GM12878 (cell line): ENCODE results near the gene F13A1. TPM values are rescaled to one million over a fixed set of nuclear protein-coding genes. Genes with fewer than 3 reads are reported as not detected.

Experiments
- ATAC-seq: fragments of 200-7000 bp; cut with Tn5 transposase; 3 replicates; pipeline ENCODE4 v1.9.1; 2020; ENCODE audit warnings: mild to moderate bottlenecking, moderate library complexity
- BruUV-seq: library from RNA; stranded (reverse); fragments of 400-500 nt; replicated peaks from 2 replicates; lab custom pipeline; 2021; lab: Mats Ljungman, UMichigan
- CTCF ChIA-PET: fragments of 300-600 bp; sonication (Branson Sonifier 250); formaldehyde crosslinking; extraction: SDS; loops from one replicate; lab custom pipeline; 2021; ENCODE audit warnings: inconsistent platforms; lab: Yijun Ruan, JAX
- POLR2A ChIA-PET: fragments of 350-600 bp; formaldehyde crosslinking; extraction: SDS; loops from one replicate; lab custom pipeline; 2021; ENCODE audit warnings: inconsistent platforms; lab: Charles Lee
- RAD21 ChIA-PET: fragments of 300-600 bp; sonication (Branson Sonifier 250); formaldehyde crosslinking; loops from one replicate; lab custom pipeline; 2023; ENCODE audit warnings: antibody characterized with exemption; ENCODE audit not compliant: unreplicated experiment; lab: Charles Lee
- SMC1A ChIA-PET: fragments of 300-600 bp; sonication (Branson Sonifier 250); formaldehyde crosslinking; loops from one replicate; lab custom pipeline; 2023; ENCODE audit not compliant: unreplicated experiment, uncharacterized antibody; lab: Charles Lee
- DNase-seq: peaks from one replicate; pipeline ENCODE4 v3.0.0-alpha.2; 2011; ENCODE audit warnings: low read depth, low spot score
- FAIRE-seq: peaks from 3 replicates; lab custom pipeline; 2011; peaks lifted over from hg19 to GRCh38; lab: Jason Lieb, UNC
- H2AFZ ChIP-seq: 2 replicates; pipeline ENCODE4 v1.6.0; 2011; ENCODE audit warnings: low read depth, low read length, control low read depth; ENCODE audit not compliant: control insufficient read depth
- H3K27ac ChIP-seq: 2 replicates; pipeline ENCODE4 v1.5.1; 2011; ENCODE audit warnings: control low read depth; ENCODE audit not compliant: control insufficient read depth, insufficient read depth
- H3K27me3 ChIP-seq, 2 experiments: replicated peaks in 1 of 2; 2 replicates each; pipeline versions ENCODE4 v1.6.0 to v1.6.1; 2011; ENCODE audit warnings: low read length in 1 of 2; ENCODE audit not compliant: control insufficient read depth in 2 of 2, insufficient read depth in 2 of 2
- H3K36me3 ChIP-seq, 2 experiments: 2 replicates each; pipeline ENCODE4 v1.5.1; 2011; ENCODE audit warnings: low read length in 1 of 2; ENCODE audit not compliant: control insufficient read depth in 2 of 2, insufficient read depth in 2 of 2
- H3K4me1 ChIP-seq: 2 replicates; pipeline ENCODE4 v1.6.1; 2011; ENCODE audit warnings: mild to moderate bottlenecking, low read length, moderate library complexity, mixed read lengths; ENCODE audit not compliant: control insufficient read depth, insufficient read depth
- H3K4me2 ChIP-seq: 2 replicates; pipeline ENCODE4 v1.6.0; 2011; ENCODE audit warnings: control low read depth; ENCODE audit not compliant: control insufficient read depth, insufficient read depth
- H3K4me3 ChIP-seq: fragments of 200-600 bp; sonication (generic); 2 replicates; pipeline ENCODE4 v1.5.1; 2016
- H3K79me2 ChIP-seq: 2 replicates; pipeline ENCODE4 v1.6.0; 2011; ENCODE audit warnings: low read length; ENCODE audit not compliant: control insufficient read depth, insufficient read depth
- H3K9ac ChIP-seq: 2 replicates; pipeline ENCODE4 v1.8.0; 2011; ENCODE audit warnings: low read length, control low read depth, mixed read lengths; ENCODE audit not compliant: control insufficient read depth, insufficient read depth
- H3K9me3 ChIP-seq: replicated peaks from 3 replicates; pipeline ENCODE4 v1.5.1; 2011; ENCODE audit warnings: mild to moderate bottlenecking, low read length; ENCODE audit not compliant: control insufficient read depth, insufficient read depth
- H4K20me1 ChIP-seq: 2 replicates; pipeline ENCODE4 v1.6.0; 2011; ENCODE audit not compliant: control insufficient read depth, insufficient read depth
- ATF7 ChIP-seq: fragments of 450-650 bp; IDR thresholded peaks from 2 replicates; pipeline ENCODE4 v1.6.1; 2016; ENCODE audit warnings: low read depth, mild to moderate bottlenecking
- DPF2 ChIP-seq: fragments of 450-650 bp; IDR thresholded peaks from 2 replicates; pipeline ENCODE4 v1.6.1; 2017; ENCODE audit warnings: mild to moderate bottlenecking
- EED ChIP-seq: sonication (generic); IDR thresholded peaks from 2 replicates; pipeline ENCODE4 v1.6.1; 2016; ENCODE audit warnings: antibody characterized with exemption, low read depth
- ESRRA ChIP-seq: IDR thresholded peaks from 2 replicates; pipeline ENCODE4 v1.6.1; 2012; ENCODE audit warnings: mild to moderate bottlenecking, low read length, improper control_type of control experiment
- FOXM1 ChIP-seq: IDR thresholded peaks from 2 replicates; pipeline ENCODE4 v1.6.1; 2012; ENCODE audit warnings: low read depth, mild to moderate bottlenecking, inconsistent platforms, low read length, moderate library complexity
- LARP7 ChIP-seq: fragments of 450-650 bp; IDR thresholded peaks from 2 replicates; pipeline ENCODE4 v1.6.1; 2017; ENCODE audit warnings: mild to moderate bottlenecking
- MTA2 ChIP-seq: fragments of 450-650 bp; IDR thresholded peaks from 2 replicates; pipeline ENCODE4 v1.6.1; 2016; ENCODE audit warnings: low read depth, mild to moderate bottlenecking, moderate library complexity
- MTA3 ChIP-seq: IDR thresholded peaks from 2 replicates; pipeline ENCODE4 v1.6.1; 2012; ENCODE audit warnings: low read length, inconsistent platforms, borderline replicate concordance
- MYB ChIP-seq: fragments of 150-350 bp; IDR thresholded peaks from 2 replicates; pipeline ENCODE4 v1.6.1; 2014; ENCODE audit warnings: mild to moderate bottlenecking, low read depth, low read length, borderline replicate concordance
- NFYA ChIP-seq: IDR thresholded peaks from 2 replicates; pipeline ENCODE4 v1.6.1; 2011; ENCODE audit warnings: low read depth, mild to moderate bottlenecking, low read length, improper control_type of control experiment, borderline replicate concordance
- NR2F1 ChIP-seq: fragments of 450-650 bp; conservative IDR thresholded peaks from 2 replicates; pipeline ENCODE4 v1.6.1; 2017; ENCODE audit warnings: mild to moderate bottlenecking
- RFX5 ChIP-seq: IDR thresholded peaks from 2 replicates; pipeline ENCODE4 v1.6.1; 2011; ENCODE audit warnings: low read depth, low read length, improper control_type of control experiment
- SMAD1 ChIP-seq: fragments of 450-650 bp; IDR thresholded peaks from 2 replicates; pipeline ENCODE4 v1.6.1; 2018; ENCODE audit warnings: mild to moderate bottlenecking, low read depth; ENCODE audit not compliant: partially characterized antibody
- ZNF207 ChIP-seq: fragments of 450-650 bp; IDR thresholded peaks from 2 replicates; pipeline ENCODE4 v1.6.1; 2014; ENCODE audit warnings: antibody characterized with exemption, mild to moderate bottlenecking, borderline replicate concordance
- ZNF217 ChIP-seq: fragments of 450-650 bp; IDR thresholded peaks from 2 replicates; pipeline ENCODE4 v1.6.1; 2017; ENCODE audit warnings: antibody characterized with exemption, mild to moderate bottlenecking
- ZNF274 ChIP-seq: IDR thresholded peaks from one replicate; pipeline ENCODE4 v1.8.0; 2011; ENCODE audit not compliant: insufficient read length, insufficient read depth
- ZNF622 ChIP-seq: fragments of 450-650 bp; IDR thresholded peaks from 2 replicates; pipeline ENCODE4 v1.6.1; 2017; ENCODE audit warnings: mild to moderate bottlenecking, inconsistent platforms
- WGBS: methylation state at CpG from one replicate; pipeline ENCODE4 v1.1.6; 2016; ENCODE audit warnings: low lambda C conversion rate; ENCODE audit not compliant: insufficient replicate concordance, insufficient coverage; ENCODE audit errors: missing lambda C conversion rate; 5-methylcytosine and 5-hydroxymethylcytosine counted together
- in situ Hi-C: fragments of 300-500 bp; cut with MboI; formaldehyde crosslinking; loops from 9 replicates; pipeline ENCODE4 v1.14.3; 2018; ENCODE audit warnings: mixed read lengths
- intact Hi-C: fragments of 100-400 bp; cut with micrococcal nuclease; formaldehyde crosslinking; loops from one replicate; pipeline ENCODE4 v1.14.2; 2022; ENCODE audit not compliant: unreplicated experiment
- polyA plus RNA-seq, 11 experiments: library from polyadenylated mRNA; depleted of rRNA in 4 of 11; unstranded in 6 of 11; stranded (reverse) in 5 of 11; fragments of >200 nt; fragmentation: Nextera tagmentation in 4 of 11; fragmentation: Illumina TruSeq in 1 of 11; extraction: Ambion mirVana in 4 of 11; extraction: Trizol in 1 of 11; gene quantifications; 1 replicate in 1 of 11; 2 replicates in 10 of 11; pipeline versions ENCODE4 v1.2.1 to v1.2.3, GENCODE V29; 2011 to 2016; ENCODE audit warnings: inconsistent platforms in 2 of 11, missing spikeins in 2 of 11, low read depth in 1 of 11
- total RNA-seq, 4 experiments: library from RNA; depleted of rRNA in 3 of 4; stranded (reverse); fragments of >200 nt in 3 of 4; fragmentation: Illumina TruSeq in 1 of 4; extraction: Trizol in 1 of 4; gene quantifications; 2 replicates each; pipeline versions ENCODE4 v1.2.1 to v1.2.3, GENCODE V29; 2013 to 2021
- TF ChIP-seq, protein P1 (sequence below): IDR thresholded peaks from 2 replicates; pipeline ENCODE4 v1.6.1; 2012; ENCODE audit warnings: low read depth, low read length, improper control_type of control experiment
- TF ChIP-seq, protein P2 (sequence below): fragments of 450-650 bp; IDR thresholded peaks from 2 replicates; pipeline ENCODE4 v1.6.1; 2014; ENCODE audit warnings: mild to moderate bottlenecking
- TF ChIP-seq, protein P3 (sequence below): fragments of 450-650 bp; conservative IDR thresholded peaks from 2 replicates; pipeline ENCODE4 v1.6.1; 2017; ENCODE audit warnings: mild to moderate bottlenecking, moderate library complexity

Gene F13A1
- total and polyA plus RNA-seq, 10 of the 15 experiments (the other 5 are each of a cell fraction or from before 2014, with no cell fraction given): 0.48 to 1.8 (median 1.0) TPM

DNA sequence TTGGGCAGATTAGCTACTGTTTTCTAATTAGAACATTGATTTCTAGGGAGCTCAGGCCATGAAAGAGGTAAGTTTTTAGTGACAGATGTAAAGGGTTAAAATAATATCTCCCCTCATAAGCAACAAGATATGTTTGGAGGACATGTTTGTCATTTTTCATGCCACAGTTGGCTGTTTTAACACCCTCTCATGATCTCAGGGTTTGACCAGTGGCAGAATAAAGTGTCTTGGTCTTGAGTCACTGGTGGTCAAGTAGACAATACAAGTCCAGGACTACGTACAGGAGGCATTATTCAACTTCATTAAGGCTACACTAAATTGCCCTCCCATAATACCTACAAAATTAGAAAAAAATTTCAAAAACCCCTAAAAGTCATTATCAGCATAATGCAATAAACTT is 92.6 kb downstream of the F13A1 start (continued):
- TF ChIP-seq RFX5 (no peak), MTA3 (no peak), SMAD1 (no peak), ATF7 (no peak), ZNF274 (no peak)
- TF ChIP-seq, protein P1, sequence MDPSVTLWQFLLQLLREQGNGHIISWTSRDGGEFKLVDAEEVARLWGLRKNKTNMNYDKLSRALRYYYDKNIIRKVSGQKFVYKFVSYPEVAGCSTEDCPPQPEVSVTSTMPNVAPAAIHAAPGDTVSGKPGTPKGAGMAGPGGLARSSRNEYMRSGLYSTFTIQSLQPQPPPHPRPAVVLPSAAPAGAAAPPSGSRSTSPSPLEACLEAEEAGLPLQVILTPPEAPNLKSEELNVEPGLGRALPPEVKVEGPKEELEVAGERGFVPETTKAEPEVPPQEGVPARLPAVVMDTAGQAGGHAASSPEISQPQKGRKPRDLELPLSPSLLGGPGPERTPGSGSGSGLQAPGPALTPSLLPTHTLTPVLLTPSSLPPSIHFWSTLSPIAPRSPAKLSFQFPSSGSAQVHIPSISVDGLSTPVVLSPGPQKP: no peak
- TF ChIP-seq, protein P2, sequence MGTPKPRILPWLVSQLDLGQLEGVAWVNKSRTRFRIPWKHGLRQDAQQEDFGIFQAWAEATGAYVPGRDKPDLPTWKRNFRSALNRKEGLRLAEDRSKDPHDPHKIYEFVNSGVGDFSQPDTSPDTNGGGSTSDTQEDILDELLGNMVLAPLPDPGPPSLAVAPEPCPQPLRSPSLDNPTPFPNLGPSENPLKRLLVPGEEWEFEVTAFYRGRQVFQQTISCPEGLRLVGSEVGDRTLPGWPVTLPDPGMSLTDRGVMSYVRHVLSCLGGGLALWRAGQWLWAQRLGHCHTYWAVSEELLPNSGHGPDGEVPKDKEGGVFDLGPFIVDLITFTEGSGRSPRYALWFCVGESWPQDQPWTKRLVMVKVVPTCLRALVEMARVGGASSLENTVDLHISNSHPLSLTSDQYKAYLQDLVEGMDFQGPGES: no peak

DNA sequence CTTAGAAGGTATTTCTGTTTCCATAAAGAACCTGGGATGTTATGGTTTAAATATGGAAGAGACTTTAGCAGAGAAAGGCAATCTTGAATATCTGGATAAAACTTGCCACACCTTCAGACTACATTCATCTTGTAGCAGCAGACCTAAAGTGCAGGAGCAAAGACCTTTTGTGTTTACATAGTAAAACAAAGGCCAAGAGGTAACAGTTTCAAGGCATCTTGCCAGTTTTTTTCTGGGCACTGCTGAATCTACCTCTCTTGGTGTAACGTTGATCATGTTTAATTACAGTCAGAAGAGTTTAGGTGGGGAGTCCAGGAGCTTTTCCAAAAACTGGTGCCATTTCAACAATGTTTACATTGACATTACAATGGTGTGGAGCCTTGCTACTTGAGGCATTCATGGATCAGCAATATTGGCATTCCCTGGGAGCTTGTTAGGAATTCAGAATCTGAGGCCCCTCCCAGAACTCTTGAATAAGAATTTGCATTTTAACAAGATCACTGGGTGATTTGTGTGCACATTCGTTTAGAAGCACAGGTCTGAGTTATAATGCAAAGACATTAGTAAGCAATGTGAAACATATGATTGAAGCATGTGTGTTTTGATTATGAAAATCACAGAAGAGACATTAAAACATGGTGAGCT is 94.5 kb downstream of the F13A1 start:
- ChIA-PET RAD21 (no interaction called here), POLR2A (no interaction called here), CTCF (interaction anchor here (2.1 kb wide), 1 partner anchor 21 kb away, joined by 7 read pairs; no protein-coding TSS in a partner anchor), SMC1A (interaction anchor here (1.1 kb wide), 1 partner anchor 21 kb away, joined by 4 read pairs; no protein-coding TSS in a partner anchor)
- no peak overlapping the region for H3K4me2 ChIP-seq
- TF ChIP-seq MYB: no peak
- TF ChIP-seq ESRRA: no peak
- no peak for TF ChIP-seq NR2F1
- no peak for TF ChIP-seq ZNF207
- no peak for TF ChIP-seq LARP7
- TF ChIP-seq DPF2: no peak
- TF ChIP-seq MTA2: no peak
- TF ChIP-seq, protein P3, sequence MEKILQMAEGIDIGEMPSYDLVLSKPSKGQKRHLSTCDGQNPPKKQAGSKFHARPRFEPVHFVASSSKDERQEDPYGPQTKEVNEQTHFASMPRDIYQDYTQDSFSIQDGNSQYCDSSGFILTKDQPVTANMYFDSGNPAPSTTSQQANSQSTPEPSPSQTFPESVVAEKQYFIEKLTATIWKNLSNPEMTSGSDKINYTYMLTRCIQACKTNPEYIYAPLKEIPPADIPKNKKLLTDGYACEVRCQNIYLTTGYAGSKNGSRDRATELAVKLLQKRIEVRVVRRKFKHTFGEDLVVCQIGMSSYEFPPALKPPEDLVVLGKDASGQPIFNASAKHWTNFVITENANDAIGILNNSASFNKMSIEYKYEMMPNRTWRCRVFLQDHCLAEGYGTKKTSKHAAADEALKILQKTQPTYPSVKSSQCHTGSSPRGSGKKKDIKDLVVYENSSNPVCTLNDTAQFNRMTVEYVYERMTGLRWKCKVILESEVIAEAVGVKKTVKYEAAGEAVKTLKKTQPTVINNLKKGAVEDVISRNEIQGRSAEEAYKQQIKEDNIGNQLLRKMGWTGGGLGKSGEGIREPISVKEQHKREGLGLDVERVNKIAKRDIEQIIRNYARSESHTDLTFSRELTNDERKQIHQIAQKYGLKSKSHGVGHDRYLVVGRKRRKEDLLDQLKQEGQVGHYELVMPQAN: no peak
- no peak for TF ChIP-seq NFYA
- no peak for TF ChIP-seq ZNF622
- TF ChIP-seq ZNF217: no peak
- no peak for TF ChIP-seq FOXM1
- TF ChIP-seq EED: no peak
- peaks cover 4% of the 10 kb centered on the region for H3K4me1 ChIP-seq
- no peak overlapping the region for H3K27ac ChIP-seq
- H4K20me1 ChIP-seq: no peaks in the 10 kb centered on the region
- ATAC-seq: no peak
- H2AFZ ChIP-seq: no peak overlapping the region
- in situ Hi-C loops: no loop called here
- no peaks in the 10 kb centered on the region for H3K79me2 ChIP-seq
- DNase-seq: no peak
- H3K27me3 ChIP-seq: no peaks in the 10 kb centered on the region; a peak in 1 of 4 replicates
- no peak overlapping the region for H3K4me3 ChIP-seq
- no peak overlapping the region for H3K9ac ChIP-seq
- intact Hi-C loops: loop anchor here (10.0 kb wide), 1 partner anchor 169 kb away; no protein-coding TSS in a partner anchor
- no peak for FAIRE-seq
- WGBS: 0% methylated on average over 2 of the region's 2 CpGs
- no peaks in the 10 kb centered on the region for H3K36me3 ChIP-seq
- BruUV-seq: no TSS peak
- H3K9me3 ChIP-seq: no peaks in the 10 kb centered on the region; the same call in 2 of the 3 replicates
